NCI-H1694 treated with DMSO at 0.1 percent for 48 hours (cell line): ENCODE data around the gene YIF1A.
"Not testable (repeated sequence)": the region's sequence is repeated elsewhere in the genome, so short reads cannot be mapped to it uniquely, and the experiment has no call there.

Experiments
- DNase-seq: peaks from one replicate; lab custom pipeline; 2025; lab: John Stamatoyannopoulos, UW

YIF1A gene

GRCh38 chr11:66326261-66327111 lies 37.5 kb upstream of the YIF1A start:
- DNase-seq: no peak

GRCh38 chr11:66325263-66325671 lies 36.3 kb upstream of the YIF1A start:
- no peak for DNase-seq

GRCh38 chr11:66324664-66325063 lies 35.7 kb upstream of the YIF1A start:
- DNase-seq: no peak

DNA sequence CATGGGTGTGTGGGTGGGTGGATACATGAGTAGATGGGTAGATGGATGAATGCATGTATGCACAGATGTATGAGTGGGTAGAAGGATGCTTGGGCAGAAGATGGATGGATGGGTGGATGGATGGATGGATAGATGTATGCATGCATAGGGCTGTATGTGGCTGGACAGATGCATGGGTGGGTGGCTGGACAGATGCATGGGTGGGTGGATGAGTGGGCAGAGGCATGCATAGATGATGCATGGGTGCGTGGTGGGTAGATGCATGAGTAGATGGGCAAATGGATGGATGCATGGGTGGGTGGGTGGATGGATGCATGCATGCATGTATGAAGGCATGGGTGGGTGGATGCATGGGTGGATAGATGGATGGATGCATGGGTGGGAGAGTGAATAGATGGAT lies 34.7 kb upstream of the YIF1A start:
- DNase-seq: no peak

DNA sequence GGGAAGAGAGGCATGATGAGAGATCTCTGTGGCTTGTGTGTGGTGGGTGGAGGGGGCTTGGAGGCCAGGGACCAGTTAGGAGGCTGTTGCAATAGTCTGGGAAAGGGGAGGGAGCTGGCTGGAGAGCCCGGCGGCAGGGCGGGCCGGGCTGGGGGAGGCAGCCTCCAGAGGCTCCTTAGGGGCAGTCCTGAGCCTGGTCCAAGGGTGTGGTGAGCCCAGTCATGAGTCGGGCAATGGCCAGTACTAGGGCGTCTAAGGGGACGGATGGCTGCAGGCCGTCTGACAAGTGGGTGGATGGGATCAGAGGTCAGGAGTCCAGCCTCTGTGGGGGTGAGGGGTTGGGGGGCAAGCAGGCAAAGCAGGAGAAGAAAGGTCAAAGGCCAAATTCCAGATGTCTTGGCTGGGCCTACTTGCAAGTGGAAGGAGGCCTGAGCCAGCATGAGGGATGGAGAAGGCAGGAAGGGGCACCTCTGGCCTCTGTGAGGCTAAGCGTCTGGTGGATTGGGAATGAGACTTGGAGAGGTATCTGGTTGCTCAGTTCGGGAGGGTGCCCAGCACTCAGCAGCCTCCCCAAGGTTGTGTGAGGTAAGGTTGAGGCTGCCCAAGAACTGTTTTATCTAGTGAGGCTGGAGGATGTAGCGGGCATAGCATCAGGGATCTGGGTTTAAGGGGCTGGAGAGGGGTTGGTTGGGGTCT lies 33.9 kb upstream of the YIF1A start:
- DNase-seq: no peak

DNA sequence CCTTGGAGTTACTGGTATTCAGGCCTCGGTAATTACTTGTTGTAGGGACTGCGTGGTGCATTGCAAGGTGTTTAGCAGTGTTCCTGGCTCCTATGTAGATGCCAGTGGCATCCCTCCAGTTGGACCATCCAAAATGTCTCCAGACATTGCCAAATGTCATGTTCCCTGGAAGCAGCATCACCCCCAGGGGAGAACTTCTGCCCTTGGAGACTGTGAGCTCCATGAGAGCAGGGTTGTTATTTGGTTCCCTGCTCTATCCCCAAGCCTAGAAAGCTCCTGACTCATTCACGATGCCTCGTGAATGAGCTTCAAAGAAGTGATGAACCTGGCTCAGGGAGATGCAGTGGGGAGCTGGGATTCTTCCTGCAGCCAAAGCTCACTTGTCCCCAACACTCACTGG lies 32.7 kb upstream of the YIF1A start:
- no peak for DNase-seq

GRCh38 chr11:66320748-66321147 lies 31.8 kb upstream of the YIF1A start:
- not testable (repeated sequence) for DNase-seq

- not testable (repeated sequence) for DNase-seq
Observed at GRCh38 chr11:66320289-66320688, 31.3 kb upstream of the YIF1A start.

- DNase-seq: no peak
Observed at GRCh38 chr11:66318600-66318970, 29.6 kb upstream of the YIF1A start.

DNA sequence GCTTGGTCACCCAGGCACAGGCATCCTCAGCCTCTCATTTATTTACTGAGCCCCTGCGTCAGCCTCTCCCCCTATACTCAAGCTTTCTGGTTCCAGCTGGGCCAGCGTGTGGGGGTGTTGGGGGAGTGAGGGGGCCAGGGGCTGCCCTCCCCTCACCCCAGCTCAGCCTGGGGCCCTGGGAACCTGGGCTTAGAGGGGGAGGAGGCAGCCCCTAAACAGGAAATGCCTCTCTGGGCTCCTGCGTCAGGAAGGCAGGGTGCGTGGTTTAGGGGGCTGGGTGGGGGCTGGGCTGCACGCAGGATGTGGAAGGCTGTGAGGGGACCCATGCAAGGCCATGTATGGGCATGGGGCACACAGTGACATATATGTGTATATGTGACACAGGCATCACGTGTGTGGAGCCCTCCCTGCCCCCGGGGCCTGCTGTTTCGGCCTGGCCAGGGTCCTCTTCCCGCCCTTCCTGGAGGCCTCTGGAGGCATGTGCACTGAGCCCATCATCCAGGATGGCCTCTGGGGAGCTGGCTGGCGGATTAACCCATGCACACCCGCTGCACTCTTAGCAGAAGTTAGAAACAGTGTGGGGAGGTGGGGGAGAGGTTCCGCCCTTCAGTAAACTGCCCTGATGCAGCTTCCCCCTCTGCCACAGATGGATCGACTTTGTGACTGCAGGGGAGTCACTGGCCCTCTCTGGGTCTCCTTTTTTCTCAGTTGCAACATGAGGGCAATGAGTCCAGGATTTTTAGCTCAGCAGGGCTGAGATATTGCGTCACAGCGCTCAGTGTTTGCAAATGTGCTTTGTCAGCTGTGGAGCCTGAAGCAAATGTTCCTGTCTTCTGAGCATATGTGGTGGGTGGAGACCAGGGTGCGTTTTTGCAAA lies 29.0 kb upstream of the YIF1A start:
- DNase-seq: peak; percentile 45

GRCh38 chr11:66317322-66317722 lies 28.4 kb upstream of the YIF1A start:
- peak; percentile 64 for DNase-seq

- DNase-seq: peak; percentile 64
Observed at GRCh38 chr11:66316849-66317251, 27.9 kb upstream of the YIF1A start, which contains the start of gene CD248. TSS of gene CD248 (minus strand) at chr11:66317044. CDS start at chr11:66317027, 17 bp downstream.

DNA sequence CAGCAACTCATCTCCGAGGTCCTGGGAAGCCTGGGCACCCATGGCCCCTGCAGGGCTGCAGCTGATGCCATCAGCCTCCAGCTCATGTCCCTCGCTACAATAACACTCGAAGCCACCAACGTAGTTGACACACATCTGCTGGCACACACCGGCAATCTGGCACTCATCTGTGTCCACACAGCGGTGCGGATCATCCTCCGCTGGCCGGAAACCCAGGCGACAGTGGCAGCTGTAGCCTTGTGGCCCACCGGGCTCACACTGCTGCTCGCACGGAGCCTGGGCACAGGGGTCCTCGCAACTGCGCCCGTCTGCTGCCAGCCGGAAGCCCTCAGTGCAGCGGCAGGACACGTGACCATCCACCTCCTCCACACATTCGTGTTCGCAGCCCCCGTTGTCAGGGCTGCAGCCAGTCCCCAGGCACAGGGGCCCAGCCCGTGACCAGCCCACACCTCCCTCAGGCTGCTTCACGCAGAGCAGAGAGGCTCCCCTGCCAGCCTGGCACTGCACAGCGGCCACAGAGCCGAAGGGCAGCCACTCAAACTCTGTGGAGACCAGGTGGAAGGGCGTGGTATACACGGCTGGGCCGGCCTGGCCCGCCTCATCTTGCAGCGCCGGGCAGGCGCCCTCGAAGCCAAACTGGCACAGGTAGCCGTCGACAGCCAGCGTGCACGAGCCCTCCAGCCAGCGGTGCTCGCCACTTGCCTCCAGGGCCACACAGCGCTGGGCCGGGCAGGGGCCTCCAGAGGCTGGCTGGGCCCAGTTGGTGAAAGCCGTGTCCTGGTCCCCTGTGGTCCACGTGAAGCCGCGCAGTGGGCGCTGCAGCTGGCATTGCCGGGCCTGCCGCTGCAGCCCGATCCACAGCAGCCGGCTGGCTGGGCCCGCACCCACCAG lies 27.2 kb upstream of the YIF1A start:
- no peak for DNase-seq

- no peak for DNase-seq
Observed at GRCh38 chr11:66315498-66315885, 26.5 kb upstream of the YIF1A start.

DNA sequence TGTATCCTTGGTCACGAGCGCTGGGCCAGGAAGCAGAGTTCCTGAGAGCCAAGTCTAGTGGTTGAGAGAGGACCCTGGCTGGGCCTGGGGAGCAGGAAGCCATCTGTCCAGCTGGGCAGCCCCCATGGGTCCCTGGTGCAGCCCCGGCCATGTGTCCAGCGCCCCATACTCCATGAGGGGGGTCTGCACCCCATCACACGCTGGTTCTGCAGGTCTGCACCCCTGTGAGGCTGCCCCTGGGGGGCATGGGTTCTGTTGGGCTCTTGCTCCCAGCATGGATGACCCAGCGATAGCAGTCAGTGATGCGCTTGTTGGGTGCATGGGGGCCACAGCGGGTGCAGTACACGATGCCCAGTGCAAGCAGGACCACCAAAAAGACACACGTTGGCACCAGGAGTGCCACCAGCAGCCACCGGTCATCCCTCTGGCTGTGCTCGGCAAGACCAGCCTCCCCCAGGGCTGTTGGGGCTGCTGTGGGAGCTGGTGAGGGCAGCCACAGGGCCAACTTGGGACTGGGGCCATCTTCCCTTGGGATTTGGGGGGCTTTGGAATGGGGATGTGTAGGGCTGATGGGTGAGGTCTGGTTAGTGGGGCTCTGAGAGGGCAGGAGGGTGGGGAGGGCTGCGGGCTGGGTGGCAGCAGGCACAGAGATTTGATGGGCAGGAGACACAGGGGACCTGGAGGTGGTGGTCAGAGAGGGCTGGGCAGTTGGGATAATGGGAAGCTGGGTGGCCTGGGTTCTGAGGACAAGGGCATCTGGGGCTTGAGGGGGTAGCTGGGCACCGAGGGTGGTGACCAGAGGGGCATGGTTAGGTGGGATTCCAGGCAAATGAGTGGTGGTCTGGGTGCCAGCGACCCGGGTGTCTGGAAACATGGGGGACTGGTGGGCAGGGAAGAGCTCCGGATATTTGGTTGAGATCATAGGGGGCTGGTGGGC lies 25.9 kb upstream of the YIF1A start:
- no peak for DNase-seq

DNA sequence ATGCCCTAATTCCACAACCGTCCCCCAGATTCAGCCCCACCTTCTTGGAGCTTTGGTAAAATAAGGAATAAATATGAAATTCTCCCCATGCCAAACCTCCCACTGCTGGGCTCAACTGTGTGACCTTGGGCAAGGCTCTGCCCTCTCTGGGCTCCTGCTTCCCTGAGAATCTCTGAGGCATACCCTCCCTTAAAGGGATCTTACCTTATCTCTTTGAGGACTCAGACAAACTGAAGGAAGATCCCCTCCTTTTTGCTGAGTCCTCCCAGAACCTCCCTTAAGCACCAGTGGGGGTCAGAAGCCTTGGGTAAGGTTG lies 25.2 kb upstream of the YIF1A start:
- no peak for DNase-seq

DNA sequence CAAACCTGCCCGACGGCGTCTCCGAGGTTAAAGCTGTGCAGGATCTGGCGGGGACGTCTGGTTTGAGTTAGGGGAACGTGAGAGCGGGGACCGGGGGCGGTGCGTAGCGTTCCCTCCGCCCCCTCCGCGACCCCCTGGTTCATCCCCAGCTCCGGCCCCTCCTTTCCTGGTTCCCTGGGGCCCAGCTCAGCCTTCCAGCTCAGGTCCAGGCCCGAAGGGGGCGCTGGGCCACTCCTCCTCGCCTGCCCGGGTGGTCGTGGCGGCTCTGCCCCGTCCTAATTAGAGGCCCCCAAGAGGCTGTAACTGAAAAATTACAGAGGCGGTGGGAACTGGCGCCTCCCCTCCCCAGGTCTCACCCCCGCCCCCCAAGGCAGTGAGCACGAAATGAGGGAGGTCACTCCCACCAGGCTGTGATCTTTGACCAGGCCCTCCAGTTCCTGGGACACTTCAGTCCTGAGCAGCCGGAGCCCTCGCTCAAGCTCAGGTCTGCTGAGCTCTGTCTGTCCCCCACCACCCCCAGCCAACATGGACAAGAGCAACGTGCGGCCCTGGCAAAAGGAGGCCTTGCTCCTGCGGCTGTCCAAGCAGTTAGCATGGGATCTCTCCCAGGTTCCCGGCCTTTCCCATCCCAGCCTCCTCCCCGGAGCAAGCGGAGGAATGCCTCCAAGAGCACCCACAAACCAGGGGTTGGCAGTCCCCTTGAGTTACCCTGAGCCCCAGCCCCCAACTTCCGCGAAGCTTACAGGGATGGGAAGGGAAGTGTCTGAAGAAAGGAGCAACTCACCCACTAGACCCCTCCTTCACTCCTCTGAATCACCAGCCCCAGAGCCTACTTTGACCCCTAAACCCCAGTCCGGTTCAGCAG lies 24.6 kb upstream of the YIF1A start:
- DNase-seq: no peak

DNA sequence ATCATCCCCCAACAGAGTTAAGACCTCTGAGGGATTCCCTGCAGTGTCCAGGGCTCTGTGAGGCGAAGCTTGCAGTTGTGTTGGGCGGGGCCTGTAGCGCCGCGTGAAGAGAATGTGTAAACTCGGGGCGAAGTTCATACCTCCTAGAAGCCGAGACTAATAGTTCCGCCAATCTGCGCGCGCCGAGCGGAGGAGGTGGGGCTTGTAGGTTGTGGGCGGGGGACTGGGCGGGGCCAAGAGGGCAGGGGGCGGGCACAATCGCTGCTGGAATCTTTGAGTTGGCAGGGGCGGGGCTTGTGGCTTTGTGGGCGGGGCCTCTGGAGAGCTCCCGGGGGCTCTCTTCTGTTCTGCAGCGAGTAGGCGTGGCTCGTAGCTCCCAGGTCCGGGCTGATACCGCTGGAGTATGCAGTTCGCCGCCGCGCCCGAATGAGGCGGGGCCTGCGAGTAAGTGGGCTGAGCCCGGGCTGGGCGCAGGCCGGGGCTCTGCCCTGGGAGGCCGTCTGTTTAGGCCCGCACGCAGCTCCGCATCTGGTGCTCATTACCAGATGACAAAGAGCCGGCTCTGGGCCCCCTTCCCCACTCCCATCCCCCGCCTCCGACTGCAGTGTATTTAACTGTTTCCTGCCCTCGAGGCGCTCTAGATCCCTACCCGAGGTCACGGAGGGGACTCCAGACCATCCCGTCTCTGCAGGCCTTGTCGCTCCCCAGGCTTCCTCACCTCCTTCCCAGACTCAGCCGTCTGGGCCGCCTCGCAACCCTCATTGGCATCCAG lies 23.8 kb upstream of the YIF1A start:
- DNase-seq: peak; percentile 93
